H9 (cell line): ENCODE results near the gene DRD4. TPM values are rescaled to one million over a fixed set of nuclear protein-coding genes. Genes with fewer than 3 reads are reported as not detected.

Experiments
- DNase-seq: peaks from one replicate; pipeline ENCODE4 v3.0.0-alpha.2; 2017
- H2AFZ ChIP-seq: one replicate; pipeline ENCODE4 v1.6.1; 2013; ENCODE audit warnings: mild to moderate bottlenecking, low read length, control low read depth, moderate library complexity
- H2AK5ac ChIP-seq: 2 replicates; pipeline ENCODE4 v1.6.1; 2013; ENCODE audit warnings: low read length, control low read depth, mixed read lengths; ENCODE audit not compliant: insufficient read length
- H2BK120ac ChIP-seq: one replicate; pipeline ENCODE4 v1.6.1; 2013; ENCODE audit warnings: low read depth, mild to moderate bottlenecking, low read length, control low read depth, inconsistent platforms; ENCODE audit not compliant: poor library complexity, severe bottlenecking
- H2BK12ac ChIP-seq: 2 replicates; pipeline ENCODE4 v1.6.1; 2013; ENCODE audit warnings: low read length, control low read depth, mixed read lengths, low read depth; ENCODE audit not compliant: insufficient read length
- H2BK15ac ChIP-seq: 2 replicates; pipeline ENCODE4 v1.6.1; 2013; ENCODE audit warnings: low read depth, low read length, control low read depth
- H2BK20ac ChIP-seq: one replicate; pipeline ENCODE4 v1.6.1; 2013; ENCODE audit warnings: low read depth, mild to moderate bottlenecking, low read length, control low read depth, inconsistent platforms; ENCODE audit not compliant: poor library complexity, severe bottlenecking
- H2BK5ac ChIP-seq: 2 replicates; pipeline ENCODE4 v1.6.1; 2013; ENCODE audit warnings: low read length, control low read depth, mixed read lengths; ENCODE audit not compliant: insufficient read length
- H3K14ac ChIP-seq: 2 replicates; pipeline ENCODE4 v1.6.1; 2013; ENCODE audit warnings: low read length, control low read depth; ENCODE audit not compliant: insufficient read depth
- H3K18ac ChIP-seq: 2 replicates; pipeline ENCODE4 v1.6.1; 2013; ENCODE audit warnings: low read depth, mild to moderate bottlenecking, mixed read lengths, low read length, control low read depth; ENCODE audit not compliant: insufficient read length
- H3K23ac ChIP-seq: 2 replicates; pipeline ENCODE4 v1.6.1; 2013; ENCODE audit warnings: low read length, control low read depth, mixed read lengths, low read depth; ENCODE audit not compliant: insufficient read length
- H3K23me2 ChIP-seq: 2 replicates; pipeline ENCODE4 v1.6.1; 2013; ENCODE audit warnings: low read depth, mild to moderate bottlenecking, mixed read lengths, low read length, control low read depth; ENCODE audit not compliant: insufficient read length, poor library complexity, severe bottlenecking
- H3K27ac ChIP-seq: 2 replicates; pipeline ENCODE4 v1.5.1; 2013; ENCODE audit warnings: low read length, control low read depth, mixed read lengths, low read depth; ENCODE audit not compliant: insufficient read length
- H3K27me3 ChIP-seq: 2 replicates; pipeline ENCODE4 v1.6.1; 2013; ENCODE audit warnings: low read length, control low read depth, inconsistent platforms; ENCODE audit not compliant: insufficient read depth
- H3K4ac ChIP-seq: 2 replicates; pipeline ENCODE4 v1.6.1; 2013; ENCODE audit warnings: low read depth, mild to moderate bottlenecking, control low read depth, inconsistent platforms, low read length, moderate library complexity
- H3K4me1 ChIP-seq: 2 replicates; pipeline ENCODE4 v1.6.1; 2013; ENCODE audit warnings: low read length, control low read depth, inconsistent platforms; ENCODE audit not compliant: insufficient read depth
- H3K4me2 ChIP-seq: 2 replicates; pipeline ENCODE4 v1.6.1; 2013; ENCODE audit warnings: low read length, control low read depth, mixed read lengths; ENCODE audit not compliant: insufficient read length, insufficient read depth
- H3K56ac ChIP-seq: 2 replicates; pipeline ENCODE4 v1.6.1; 2013; ENCODE audit warnings: low read depth, mild to moderate bottlenecking, mixed read lengths, low read length, control low read depth; ENCODE audit not compliant: insufficient read length
- H3K79me1 ChIP-seq: 2 replicates; pipeline ENCODE4 v1.6.1; 2013; ENCODE audit warnings: low read depth, mild to moderate bottlenecking, moderate library complexity, low read length, control low read depth, inconsistent platforms; ENCODE audit not compliant: insufficient read depth, poor library complexity, severe bottlenecking
- H3K79me2 ChIP-seq: 2 replicates; pipeline ENCODE4 v1.6.1; 2013; ENCODE audit warnings: low read length, control low read depth, inconsistent platforms; ENCODE audit not compliant: insufficient read depth
- H3K9ac ChIP-seq: 2 replicates; pipeline ENCODE4 v1.6.1; 2013; ENCODE audit warnings: low read length, control low read depth, mixed read lengths; ENCODE audit not compliant: insufficient read length; ENCODE audit errors: extremely low read depth
- H3K9me3 ChIP-seq: one replicate; pipeline ENCODE4 v1.6.1; 2013; ENCODE audit warnings: low read depth, low read length, inconsistent platforms; ENCODE audit not compliant: control insufficient read depth
- H3T11ph ChIP-seq: one replicate; pipeline ENCODE4 v1.6.1; 2013; ENCODE audit warnings: mild to moderate bottlenecking, low read length, control low read depth, inconsistent platforms
- H4K20me1 ChIP-seq: one replicate; pipeline ENCODE4 v1.6.1; 2013; ENCODE audit not compliant: control insufficient read depth, insufficient read length, insufficient read depth
- H4K5ac ChIP-seq: 2 replicates; pipeline ENCODE4 v1.6.1; 2013; ENCODE audit warnings: low read depth, mild to moderate bottlenecking, mixed read lengths, low read length, control low read depth; ENCODE audit not compliant: insufficient read length
- H4K8ac ChIP-seq: replicated peaks from 2 replicates; pipeline ENCODE4 v1.6.1; 2013; ENCODE audit warnings: low read length, control low read depth, mixed read lengths, low read depth; ENCODE audit not compliant: insufficient read length
- H4K91ac ChIP-seq: 2 replicates; pipeline ENCODE4 v1.6.1; 2013; ENCODE audit warnings: low read depth, mild to moderate bottlenecking, moderate library complexity, mixed read lengths, low read length, control low read depth; ENCODE audit not compliant: insufficient read length
- H3K27ac Mint-ChIP-seq, 3 experiments: 2 replicates in 2 of 3; 3 replicates in 1 of 3; pipeline ENCODE4 v1.8.0; 2020 to 2021; ENCODE audit warnings: mixed read lengths in 3 of 3, mild to moderate bottlenecking in 1 of 3, moderate library complexity in 1 of 3
- H3K27me3 Mint-ChIP-seq: 2 replicates; pipeline ENCODE4 v1.8.0; 2021; ENCODE audit warnings: low read depth, mild to moderate bottlenecking, moderate library complexity, mixed read lengths
- H3K36me3 Mint-ChIP-seq, 3 experiments: 2 replicates in 2 of 3; 3 replicates in 1 of 3; pipeline ENCODE4 v1.8.0; 2020 to 2021; ENCODE audit warnings: low read depth in 3 of 3, mixed read lengths in 3 of 3; ENCODE audit not compliant: insufficient read depth in 1 of 3
- H3K4me1 Mint-ChIP-seq, 2 experiments: 2 replicates each; pipeline ENCODE4 v1.8.0; 2020; ENCODE audit warnings: mixed read lengths in 2 of 2
- H3K4me3 Mint-ChIP-seq, 2 experiments: 2 replicates in 1 of 2; 3 replicates in 1 of 2; pipeline ENCODE4 v1.8.0; 2020 to 2021; ENCODE audit warnings: mild to moderate bottlenecking in 2 of 2, mixed read lengths in 2 of 2, moderate library complexity in 1 of 2
- H3K9me3 Mint-ChIP-seq, 2 experiments: 2 replicates in 1 of 2; 3 replicates in 1 of 2; pipeline ENCODE4 v1.8.0; 2020; ENCODE audit warnings: mild to moderate bottlenecking in 2 of 2, mixed read lengths in 2 of 2, moderate library complexity in 1 of 2
- CTCF ChIP-seq: fragments of 200-600 bp; sonication (generic); conservative IDR thresholded peaks from 3 replicates; pipeline ENCODE4 v1.8.0; 2021; ENCODE audit warnings: antibody characterized with exemption, mild to moderate bottlenecking
- WGBS: extraction: QIAGEN DNeasy Blood & Tissue Kit; methylation state at CpG from one replicate; pipeline ENCODE4 v1.1.7; 2013; ENCODE audit warnings: missing lambda C conversion rate, low lambda C conversion rate, mixed read lengths; ENCODE audit not compliant: insufficient read length; ENCODE audit errors: extremely low coverage; 5-methylcytosine and 5-hydroxymethylcytosine counted together
- total RNA-seq: library from RNA; stranded (reverse); gene quantifications from 2 replicates; pipeline ENCODE4 v1.2.1, GENCODE V29; 2021

The DRD4 gene
- total RNA-seq, 1 experiment from 2014 or later, result 6.8 TPM

GRCh38 chr11:620201-620600, 16.9 kb upstream of the DRD4 start:
- no peak overlapping the region for H4K8ac ChIP-seq
- Mint-ChIP-seq H3K27ac (no peak overlapping the region; a peak in 1 of 7 replicates), H3K4me1 (peaks cover 2 to 4% of the 10 kb centered on the region in 2 experiments; a peak in 2 of 4 replicates)

More at GRCh38 chr11:620201-620600, 16.9 kb upstream of the DRD4 start:
- Mint-ChIP-seq H3K36me3 (peaks cover 0 to 3% (median 0%) of the 10 kb centered on the region in 3 experiments; a peak in 1 of 7 replicates), H3K27me3 (peaks cover 4% of the 10 kb centered on the region), H3K4me3 (no peak overlapping the region), H3K9me3 (no peaks in the 10 kb centered on the region)
- no peak overlapping the region for H2BK5ac ChIP-seq
- WGBS, result no CpG with 5 or more reads among the region's 13 CpGs
- H3K9ac ChIP-seq, result no peak overlapping the region
- H2BK12ac ChIP-seq, result no peak overlapping the region
- H3K79me2 ChIP-seq, result no peaks in the 10 kb centered on the region
- no peak overlapping the region for H2BK20ac ChIP-seq
- no peak for DNase-seq
- H2BK15ac ChIP-seq, result no peak overlapping the region
- H2AK5ac ChIP-seq, result no peak overlapping the region
- H3K27ac ChIP-seq, result no peak overlapping the region
- H3T11ph ChIP-seq, result no peak overlapping the region
- H2BK120ac ChIP-seq, result no peak overlapping the region
- no peaks in the 10 kb centered on the region for H3K4me1 ChIP-seq
- H4K5ac ChIP-seq, result no peak overlapping the region
- H3K4me2 ChIP-seq, result no peak overlapping the region
- H2AFZ ChIP-seq, result no peak overlapping the region
- no peak for TF ChIP-seq CTCF
- H3K23ac ChIP-seq, result no peak overlapping the region
- no peaks in the 10 kb centered on the region for H3K27me3 ChIP-seq
- H3K4ac ChIP-seq, result no peak overlapping the region
- peaks cover 4% of the 10 kb centered on the region for H3K23me2 ChIP-seq
- H3K14ac ChIP-seq, result no peak overlapping the region
- H3K79me1 ChIP-seq, result no peaks in the 10 kb centered on the region
- H3K56ac ChIP-seq, result no peak overlapping the region
- H3K18ac ChIP-seq, result no peak overlapping the region
- H4K20me1 ChIP-seq, result no peaks in the 10 kb centered on the region
- H4K91ac ChIP-seq, result no peak overlapping the region
- H3K9me3 ChIP-seq, result no peaks in the 10 kb centered on the region
